Fibroblast of skin of right quadriceps (primary cell): ENCODE measurements around the gene JARID2.

Source experiments
- DNase-seq: peaks from one replicate; pipeline ENCODE4 v3.0.0-alpha.2; 2013

Gene JARID2

GRCh38 chr6:15338476-15338875 is 92.6 kb downstream of the JARID2 start:
- no peak for DNase-seq

- DNase-seq: no peak
These were observed 93.2 kb downstream of the JARID2 start for GRCh38 chr6:15339081-15339480.

GRCh38 chr6:15340105-15340601 is 94.3 kb downstream of the JARID2 start:
- no peak for DNase-seq

- no peak for DNase-seq
These were observed 94.9 kb downstream of the JARID2 start for GRCh38 chr6:15340775-15341174.

- DNase-seq: no peak
These were observed 95.6 kb downstream of the JARID2 start for GRCh38 chr6:15341311-15342001.

- DNase-seq: no peak
These were observed 96.2 kb downstream of the JARID2 start for GRCh38 chr6:15342114-15342513.

GRCh38 chr6:15343490-15344191 is 97.8 kb downstream of the JARID2 start:
- no peak for DNase-seq

- no peak for DNase-seq
These were observed 98.3 kb downstream of the JARID2 start for GRCh38 chr6:15344192-15344519.

GRCh38 chr6:15344831-15345230 is 99.0 kb downstream of the JARID2 start:
- DNase-seq: no peak

GRCh38 chr6:15346315-15346714 is 100.4 kb downstream of the JARID2 start:
- DNase-seq: peak; percentile 46

- DNase-seq: no peak
These were observed 102.7 kb downstream of the JARID2 start for GRCh38 chr6:15348528-15348927.

- DNase-seq: peak; percentile 40
These were observed 103.5 kb downstream of the JARID2 start for GRCh38 chr6:15349379-15349778.

- DNase-seq: peak; percentile 18
These were observed 104.7 kb downstream of the JARID2 start for GRCh38 chr6:15350386-15351083.

GRCh38 chr6:15351631-15352030 is 105.8 kb downstream of the JARID2 start:
- peak; percentile 85 for DNase-seq

GRCh38 chr6:15352220-15352619 is 106.4 kb downstream of the JARID2 start:
- DNase-seq: no peak

GRCh38 chr6:15352845-15353244 is 107.0 kb downstream of the JARID2 start:
- no peak for DNase-seq

- peak; percentile 24 for DNase-seq
These were observed 109.8 kb downstream of the JARID2 start for GRCh38 chr6:15355683-15356099.

GRCh38 chr6:15356179-15356578 is 110.3 kb downstream of the JARID2 start:
- DNase-seq: no peak

GRCh38 chr6:15356937-15357336 is 111.1 kb downstream of the JARID2 start:
- no peak for DNase-seq

- no peak for DNase-seq
These were observed 111.9 kb downstream of the JARID2 start for GRCh38 chr6:15357782-15358181.

- DNase-seq: peak; percentile 21
These were observed 112.9 kb downstream of the JARID2 start for GRCh38 chr6:15358579-15359327.

- DNase-seq: peak; percentile 34
These were observed 113.5 kb downstream of the JARID2 start for GRCh38 chr6:15359335-15359862.

GRCh38 chr6:15360300-15360699 is 114.4 kb downstream of the JARID2 start:
- no peak for DNase-seq
